Keratinocyte (primary cell): Measurements from ENCODE around the gene DEPDC5. TPM values are rescaled to one million over a fixed set of nuclear protein-coding genes. Genes with fewer than 3 reads are reported as not detected.

ENCODE experiments used
- DNase-seq: peaks from one replicate; pipeline ENCODE4 v3.0.0-alpha.2; 2011; ENCODE audit warnings: low read depth, missing footprints, low spot score
- FAIRE-seq: peaks from 2 replicates; lab custom pipeline; 2011; peaks lifted over from hg19 to GRCh38; lab: Jason Lieb, UNC
- H2AFZ ChIP-seq: 2 replicates; pipeline ENCODE4 v1.6.0; 2012; ENCODE audit warnings: low read length, control low read depth, inconsistent platforms; ENCODE audit not compliant: control insufficient read depth
- H3K27ac ChIP-seq: 2 replicates; pipeline ENCODE4 v1.5.1; 2011; ENCODE audit warnings: low read length; ENCODE audit not compliant: control insufficient read depth, insufficient read depth
- H3K27me3 ChIP-seq: 3 replicates; pipeline ENCODE4 v1.6.0; 2011; ENCODE audit warnings: low read length; ENCODE audit not compliant: control insufficient read depth, insufficient read depth; ENCODE audit errors: extremely low read depth
- H3K36me3 ChIP-seq, 2 experiments: 2 replicates in 1 of 2; 3 replicates in 1 of 2; pipeline ENCODE4 v1.5.1; 2011; ENCODE audit warnings: low read length in 2 of 2, mild to moderate bottlenecking in 1 of 2; ENCODE audit not compliant: control insufficient read depth in 2 of 2, insufficient read depth in 2 of 2; ENCODE audit errors: extremely low read depth in 1 of 2
- H3K4me1 ChIP-seq: 3 replicates; pipeline ENCODE4 v1.5.1; 2011; ENCODE audit warnings: low read length; ENCODE audit not compliant: control insufficient read depth, insufficient read depth; ENCODE audit errors: extremely low read depth
- H3K4me2 ChIP-seq: 3 replicates; pipeline ENCODE4 v1.6.0; 2011; ENCODE audit warnings: low read depth, low read length; ENCODE audit not compliant: control insufficient read depth, insufficient read depth; ENCODE audit errors: extremely low read depth
- H3K4me3 ChIP-seq, 3 experiments: fragments of 200-600 bp in 1 of 3; sonication (generic) in 1 of 3; 2 replicates in 2 of 3; 3 replicates in 1 of 3; pipeline ENCODE4 v1.5.1; 2011 to 2016; ENCODE audit warnings: low read length in 3 of 3, mild to moderate bottlenecking in 3 of 3, control low read depth in 2 of 3, inconsistent platforms in 1 of 3, low read depth in 1 of 3, mixed read lengths in 1 of 3, mixed run types in 1 of 3, moderate library complexity in 1 of 3; ENCODE audit not compliant: control insufficient read depth in 2 of 3, insufficient read depth in 2 of 3; ENCODE audit errors: extremely low read depth in 1 of 3
- H3K79me2 ChIP-seq: 2 replicates; pipeline ENCODE4 v1.6.0; 2012; ENCODE audit warnings: low read length; ENCODE audit not compliant: control insufficient read depth, insufficient read depth
- H3K9ac ChIP-seq: 3 replicates; pipeline ENCODE4 v1.6.0; 2011; ENCODE audit warnings: low read length; ENCODE audit not compliant: control insufficient read depth, insufficient read depth; ENCODE audit errors: extremely low read depth
- H3K9me1 ChIP-seq: 3 replicates; pipeline ENCODE4 v1.6.0; 2011; ENCODE audit warnings: low read length; ENCODE audit not compliant: control insufficient read depth, insufficient read depth; ENCODE audit errors: extremely low read depth
- H3K9me3 ChIP-seq: 2 replicates; pipeline ENCODE4 v1.5.1; 2012; ENCODE audit warnings: low read depth, low read length; ENCODE audit not compliant: control insufficient read depth
- H4K20me1 ChIP-seq: 3 replicates; pipeline ENCODE4 v1.6.0; 2011; ENCODE audit warnings: low read length; ENCODE audit not compliant: control insufficient read depth, insufficient read depth; ENCODE audit errors: extremely low read depth
- EZH2 ChIP-seq: IDR thresholded peaks from one replicate; pipeline ENCODE4 v1.6.1; 2012; ENCODE audit warnings: inconsistent platforms, mild to moderate bottlenecking, low read length, moderate library complexity
- dilution Hi-C: fragments of 300-500 bp; cut with MboI; formaldehyde crosslinking; loops from one replicate; pipeline ENCODE4 v1.7.0; 2020; ENCODE audit warnings: low sequenced_read_pairs; ENCODE audit not compliant: extremely low pct_ligation_motif_present
- polyA plus RNA-seq, 5 experiments: library from polyadenylated mRNA; depleted of rRNA in 3 of 5; stranded (reverse) in 3 of 5; stranded (forward) in 1 of 5; unstranded in 1 of 5; fragments of >200 nt; gene quantifications; 1 replicate in 1 of 5; 2 replicates in 3 of 5; 3 replicates in 1 of 5; pipeline versions ENCODE4 v1.2.1 to v1.2.3, GENCODE V29; 2011 to 2012; ENCODE audit warnings: missing spikeins in 2 of 5, low read depth in 1 of 5, low replicate concordance in 1 of 5
- TF ChIP-seq, protein P1 (sequence below), 3 experiments: IDR thresholded peaks in 1 of 3; conservative IDR thresholded peaks in 1 of 3; optimal IDR thresholded peaks in 1 of 3; 2 replicates in 2 of 3; 3 replicates in 1 of 3; pipeline versions ENCODE3 to v1.5.1; 2011; ENCODE audit warnings: low read length in 3 of 3, mild to moderate bottlenecking in 3 of 3, moderate library complexity in 2 of 3, control low read depth in 1 of 3, inconsistent platforms in 1 of 3; ENCODE audit not compliant: insufficient read depth in 2 of 3; ENCODE audit errors: extremely low read depth in 1 of 3

Gene DEPDC5
- polyA plus RNA-seq, 1 donor (not counting 4 experiments of a cell fraction or from before 2014, with no cell fraction given): 9.7 TPM

DNA sequence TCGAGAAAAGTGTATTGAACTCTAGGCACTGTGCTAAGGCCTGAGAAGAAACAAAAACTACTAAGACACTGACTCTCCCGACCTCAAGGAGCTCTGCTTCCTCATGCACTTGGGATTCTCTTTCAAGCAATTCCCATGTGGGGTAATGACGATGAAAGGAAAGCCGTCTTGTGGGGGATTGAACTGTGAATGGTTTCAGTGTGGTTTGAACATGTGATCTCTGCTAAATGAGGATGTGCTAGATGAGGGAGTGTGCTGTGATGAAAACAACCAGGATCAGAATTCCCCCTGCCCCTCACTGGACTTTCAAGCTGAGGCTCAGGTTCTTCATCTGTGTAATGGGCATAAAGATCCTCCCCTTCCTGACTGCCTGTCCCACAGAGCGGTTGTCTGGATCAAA, 74.9 kb downstream of the DEPDC5 start:
- no peak overlapping the region for H2AFZ ChIP-seq
- no peaks in the 10 kb centered on the region for H4K20me1 ChIP-seq
- no peak overlapping the region for H3K9ac ChIP-seq
- dilution Hi-C loops: no loop called here
- H3K9me1 ChIP-seq: no peaks in the 10 kb centered on the region
- H3K27ac ChIP-seq: peak overlapping the region; percentile 94
- H3K36me3 ChIP-seq: peaks cover 0 to 2% of the 10 kb centered on the region in 2 experiments
- no peak overlapping the region for H3K4me3 ChIP-seq
- no peaks in the 10 kb centered on the region for H3K27me3 ChIP-seq
- no peaks in the 10 kb centered on the region for H3K79me2 ChIP-seq
- DNase-seq (no peak), FAIRE-seq (no peak)
- H3K4me1 ChIP-seq: peaks cover 46% of the 10 kb centered on the region
- no peak overlapping the region for H3K4me2 ChIP-seq
- H3K9me3 ChIP-seq: no peaks in the 10 kb centered on the region
- TF ChIP-seq, protein P1, sequence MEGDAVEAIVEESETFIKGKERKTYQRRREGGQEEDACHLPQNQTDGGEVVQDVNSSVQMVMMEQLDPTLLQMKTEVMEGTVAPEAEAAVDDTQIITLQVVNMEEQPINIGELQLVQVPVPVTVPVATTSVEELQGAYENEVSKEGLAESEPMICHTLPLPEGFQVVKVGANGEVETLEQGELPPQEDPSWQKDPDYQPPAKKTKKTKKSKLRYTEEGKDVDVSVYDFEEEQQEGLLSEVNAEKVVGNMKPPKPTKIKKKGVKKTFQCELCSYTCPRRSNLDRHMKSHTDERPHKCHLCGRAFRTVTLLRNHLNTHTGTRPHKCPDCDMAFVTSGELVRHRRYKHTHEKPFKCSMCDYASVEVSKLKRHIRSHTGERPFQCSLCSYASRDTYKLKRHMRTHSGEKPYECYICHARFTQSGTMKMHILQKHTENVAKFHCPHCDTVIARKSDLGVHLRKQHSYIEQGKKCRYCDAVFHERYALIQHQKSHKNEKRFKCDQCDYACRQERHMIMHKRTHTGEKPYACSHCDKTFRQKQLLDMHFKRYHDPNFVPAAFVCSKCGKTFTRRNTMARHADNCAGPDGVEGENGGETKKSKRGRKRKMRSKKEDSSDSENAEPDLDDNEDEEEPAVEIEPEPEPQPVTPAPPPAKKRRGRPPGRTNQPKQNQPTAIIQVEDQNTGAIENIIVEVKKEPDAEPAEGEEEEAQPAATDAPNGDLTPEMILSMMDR (optimal IDR thresholded peaks at IDR 0.05 in 1 of 3, IDR thresholded peaks at IDR 0.05 in 1 of 3, conservative IDR thresholded peaks at IDR 0.05 in 1 of 3; ENCODE audit: extremely low read depth in 1 of 3, insufficient read depth in 2 of 3, low read length in 3 of 3): no peak

DNA sequence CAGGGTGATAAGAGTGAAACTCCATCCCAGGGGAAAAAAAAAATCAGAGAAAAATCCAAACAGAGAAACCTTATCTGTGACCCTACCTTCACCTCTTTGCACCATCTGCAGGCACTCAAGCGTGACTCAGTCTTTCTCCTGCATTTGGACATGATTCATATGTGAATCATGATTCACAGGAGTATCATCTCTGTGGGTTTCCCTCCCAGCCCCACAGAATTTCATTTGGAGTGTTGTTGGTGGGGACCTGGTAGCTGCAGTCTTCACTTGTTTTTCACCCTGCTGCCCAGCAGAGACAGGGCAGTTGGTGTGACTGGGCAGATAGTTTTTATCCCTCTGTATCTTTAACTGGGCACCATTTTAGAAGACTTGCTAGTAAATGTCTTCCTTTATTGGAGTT, 75.7 kb downstream of the DEPDC5 start:
- no peak overlapping the region for H2AFZ ChIP-seq
- DNase-seq (peak; percentile 54), FAIRE-seq (peak; percentile 96)
- H3K4me2 ChIP-seq: peak overlapping the region; percentile 66
- no peaks in the 10 kb centered on the region for H3K9me1 ChIP-seq
- H3K36me3 ChIP-seq: peaks cover 0 to 2% of the 10 kb centered on the region in 2 experiments
- H3K27me3 ChIP-seq: no peaks in the 10 kb centered on the region
- H3K9ac ChIP-seq: peak overlapping the region; percentile 61
- H3K79me2 ChIP-seq: no peaks in the 10 kb centered on the region
- peak overlapping the region in 2 of 3 experiments; percentile 11 to 13 for H3K4me3 ChIP-seq
- dilution Hi-C loops: no loop called here
- H3K9me3 ChIP-seq: no peaks in the 10 kb centered on the region
- H4K20me1 ChIP-seq: no peaks in the 10 kb centered on the region
- peak overlapping the region; percentile 94 for H3K27ac ChIP-seq
- TF ChIP-seq EZH2: no peak
- TF ChIP-seq, protein P1 (optimal IDR thresholded peaks at IDR 0.05 in 1 of 3, IDR thresholded peaks at IDR 0.05 in 1 of 3, conservative IDR thresholded peaks at IDR 0.05 in 1 of 3; ENCODE audit: extremely low read depth in 1 of 3, insufficient read depth in 2 of 3, low read length in 3 of 3): no peak
- peaks cover 46% of the 10 kb centered on the region for H3K4me1 ChIP-seq
